ENCODE results near the gene ATG7. TPM values are rescaled to one million over a fixed set of nuclear protein-coding genes. Genes with fewer than 3 reads are reported as not detected.

The ATG7 gene
- total and polyA plus RNA-seq, 10 of the 15 experiments (the other 5 are each of a cell fraction or from before 2014, with no cell fraction given) = 13.5 to 49.5 (median 26.4) TPM

DNA sequence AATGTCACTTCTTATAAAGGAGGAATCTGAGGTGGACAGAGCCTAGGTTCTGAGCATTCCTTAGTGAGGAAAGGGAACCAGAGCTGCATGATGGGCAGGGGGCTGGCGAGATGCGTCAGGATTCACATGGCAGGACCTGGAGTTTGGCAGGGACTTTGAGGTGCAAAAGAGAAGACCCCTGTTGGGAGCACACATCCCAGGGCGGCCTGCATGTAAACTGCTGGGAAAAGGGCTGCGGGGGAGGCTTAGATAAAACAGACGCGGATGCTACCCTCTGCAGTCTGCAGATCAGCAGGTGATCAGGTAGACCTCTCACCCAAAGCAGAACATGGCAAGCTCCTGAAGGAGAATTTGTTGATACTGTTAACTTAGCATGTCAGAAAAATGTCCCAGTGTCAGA is 203.1 kb downstream of the ATG7 start:
- no peak overlapping the region for H3K4me2 ChIP-seq (ENCODE audit: control insufficient read depth, insufficient read depth)
- H3K79me2 ChIP-seq (ENCODE audit: control insufficient read depth, insufficient read depth, low read length) = no peaks in the 10 kb centered on the region
- H2AFZ ChIP-seq (ENCODE audit: control insufficient read depth, low read depth, low read length) = no peak overlapping the region
- no peaks in the 10 kb centered on the region for H3K27me3 ChIP-seq (replicated peaks in 1 of 2; ENCODE audit: control insufficient read depth in 2 of 2, insufficient read depth in 2 of 2, low read length in 1 of 2)
- no peaks in the 10 kb centered on the region for H4K20me1 ChIP-seq (ENCODE audit: control insufficient read depth, insufficient read depth)
- intact Hi-C loops (cut with micrococcal nuclease; ENCODE audit: unreplicated experiment) = no loop called here
- H3K4me1 ChIP-seq (ENCODE audit: control insufficient read depth, insufficient read depth, low read length) = no peaks in the 10 kb centered on the region
- H3K4me3 ChIP-seq = no peak overlapping the region
- ATAC-seq (no peak), FAIRE-seq (no peak), DNase-seq (ENCODE audit: low read depth, low spot score) (no peak)
- H3K36me3 ChIP-seq (ENCODE audit: control insufficient read depth in 2 of 2, insufficient read depth in 2 of 2, low read length in 1 of 2) = no peaks in the 10 kb centered on the region
- POLR2A ChIA-PET = no interaction called here
- RAD21 ChIA-PET (ENCODE audit: unreplicated experiment) = no interaction called here
- H3K27ac ChIP-seq (ENCODE audit: control insufficient read depth, insufficient read depth) = no peak overlapping the region
- CTCF ChIA-PET = no interaction called here
- no peak overlapping the region for H3K9ac ChIP-seq (ENCODE audit: control insufficient read depth, insufficient read depth, low read length)
- in situ Hi-C loops (cut with MboI) = no loop called here
- SMC1A ChIA-PET (ENCODE audit: uncharacterized antibody, unreplicated experiment) = no interaction called here
- no peaks in the 10 kb centered on the region for H3K9me3 ChIP-seq (replicated peaks; ENCODE audit: control insufficient read depth, insufficient read depth, low read length)
- no TSS peak for BruUV-seq (replicated peaks)
- WGBS (ENCODE audit: insufficient coverage, insufficient replicate concordance, low lambda C conversion rate, missing lambda C conversion rate) = 96% methylated on average over 6 of the region's 6 CpGs
- no peak for TF ChIP-seq IRF3 (IDR thresholded peaks at IDR 0.05)
- TF ChIP-seq MTA3 (IDR thresholded peaks at IDR 0.05; ENCODE audit: borderline replicate concordance, low read length) = no peak
- no peak for TF ChIP-seq MXI1 (IDR thresholded peaks at IDR 0.05; ENCODE audit: low read depth, low read length)
- no peak for TF ChIP-seq IRF4 (IDR thresholded peaks at IDR 0.05; ENCODE audit: low read depth, low read length)
- TF ChIP-seq, protein P1, sequence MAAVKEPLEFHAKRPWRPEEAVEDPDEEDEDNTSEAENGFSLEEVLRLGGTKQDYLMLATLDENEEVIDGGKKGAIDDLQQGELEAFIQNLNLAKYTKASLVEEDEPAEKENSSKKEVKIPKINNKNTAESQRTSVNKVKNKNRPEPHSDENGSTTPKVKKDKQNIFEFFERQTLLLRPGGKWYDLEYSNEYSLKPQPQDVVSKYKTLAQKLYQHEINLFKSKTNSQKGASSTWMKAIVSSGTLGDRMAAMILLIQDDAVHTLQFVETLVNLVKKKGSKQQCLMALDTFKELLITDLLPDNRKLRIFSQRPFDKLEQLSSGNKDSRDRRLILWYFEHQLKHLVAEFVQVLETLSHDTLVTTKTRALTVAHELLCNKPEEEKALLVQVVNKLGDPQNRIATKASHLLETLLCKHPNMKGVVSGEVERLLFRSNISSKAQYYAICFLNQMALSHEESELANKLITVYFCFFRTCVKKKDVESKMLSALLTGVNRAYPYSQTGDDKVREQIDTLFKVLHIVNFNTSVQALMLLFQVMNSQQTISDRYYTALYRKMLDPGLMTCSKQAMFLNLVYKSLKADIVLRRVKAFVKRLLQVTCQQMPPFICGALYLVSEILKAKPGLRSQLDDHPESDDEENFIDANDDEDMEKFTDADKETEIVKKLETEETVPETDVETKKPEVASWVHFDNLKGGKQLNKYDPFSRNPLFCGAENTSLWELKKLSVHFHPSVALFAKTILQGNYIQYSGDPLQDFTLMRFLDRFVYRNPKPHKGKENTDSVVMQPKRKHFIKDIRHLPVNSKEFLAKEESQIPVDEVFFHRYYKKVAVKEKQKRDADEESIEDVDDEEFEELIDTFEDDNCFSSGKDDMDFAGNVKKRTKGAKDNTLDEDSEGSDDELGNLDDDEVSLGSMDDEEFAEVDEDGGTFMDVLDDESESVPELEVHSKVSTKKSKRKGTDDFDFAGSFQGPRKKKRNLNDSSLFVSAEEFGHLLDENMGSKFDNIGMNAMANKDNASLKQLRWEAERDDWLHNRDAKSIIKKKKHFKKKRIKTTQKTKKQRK (IDR thresholded peaks at IDR 0.05; ENCODE audit: low read depth, low read length) = no peak
- no peak for TF ChIP-seq ZNF274 (IDR thresholded peaks at IDR 0.05; ENCODE audit: insufficient read depth, insufficient read length)
- TF ChIP-seq, protein P2, sequence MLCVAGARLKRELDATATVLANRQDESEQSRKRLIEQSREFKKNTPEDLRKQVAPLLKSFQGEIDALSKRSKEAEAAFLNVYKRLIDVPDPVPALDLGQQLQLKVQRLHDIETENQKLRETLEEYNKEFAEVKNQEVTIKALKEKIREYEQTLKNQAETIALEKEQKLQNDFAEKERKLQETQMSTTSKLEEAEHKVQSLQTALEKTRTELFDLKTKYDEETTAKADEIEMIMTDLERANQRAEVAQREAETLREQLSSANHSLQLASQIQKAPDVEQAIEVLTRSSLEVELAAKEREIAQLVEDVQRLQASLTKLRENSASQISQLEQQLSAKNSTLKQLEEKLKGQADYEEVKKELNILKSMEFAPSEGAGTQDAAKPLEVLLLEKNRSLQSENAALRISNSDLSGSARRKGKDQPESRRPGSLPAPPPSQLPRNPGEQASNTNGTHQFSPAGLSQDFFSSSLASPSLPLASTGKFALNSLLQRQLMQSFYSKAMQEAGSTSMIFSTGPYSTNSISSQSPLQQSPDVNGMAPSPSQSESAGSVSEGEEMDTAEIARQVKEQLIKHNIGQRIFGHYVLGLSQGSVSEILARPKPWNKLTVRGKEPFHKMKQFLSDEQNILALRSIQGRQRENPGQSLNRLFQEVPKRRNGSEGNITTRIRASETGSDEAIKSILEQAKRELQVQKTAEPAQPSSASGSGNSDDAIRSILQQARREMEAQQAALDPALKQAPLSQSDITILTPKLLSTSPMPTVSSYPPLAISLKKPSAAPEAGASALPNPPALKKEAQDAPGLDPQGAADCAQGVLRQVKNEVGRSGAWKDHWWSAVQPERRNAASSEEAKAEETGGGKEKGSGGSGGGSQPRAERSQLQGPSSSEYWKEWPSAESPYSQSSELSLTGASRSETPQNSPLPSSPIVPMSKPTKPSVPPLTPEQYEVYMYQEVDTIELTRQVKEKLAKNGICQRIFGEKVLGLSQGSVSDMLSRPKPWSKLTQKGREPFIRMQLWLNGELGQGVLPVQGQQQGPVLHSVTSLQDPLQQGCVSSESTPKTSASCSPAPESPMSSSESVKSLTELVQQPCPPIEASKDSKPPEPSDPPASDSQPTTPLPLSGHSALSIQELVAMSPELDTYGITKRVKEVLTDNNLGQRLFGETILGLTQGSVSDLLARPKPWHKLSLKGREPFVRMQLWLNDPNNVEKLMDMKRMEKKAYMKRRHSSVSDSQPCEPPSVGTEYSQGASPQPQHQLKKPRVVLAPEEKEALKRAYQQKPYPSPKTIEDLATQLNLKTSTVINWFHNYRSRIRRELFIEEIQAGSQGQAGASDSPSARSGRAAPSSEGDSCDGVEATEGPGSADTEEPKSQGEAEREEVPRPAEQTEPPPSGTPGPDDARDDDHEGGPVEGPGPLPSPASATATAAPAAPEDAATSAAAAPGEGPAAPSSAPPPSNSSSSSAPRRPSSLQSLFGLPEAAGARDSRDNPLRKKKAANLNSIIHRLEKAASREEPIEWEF (IDR thresholded peaks at IDR 0.05; ENCODE audit: insufficient replicate concordance, low read depth, low read length) = no peak
- no peak for TF ChIP-seq NR2F1 (conservative IDR thresholded peaks at IDR 0.05)
- no peak for TF ChIP-seq HCFC1 (IDR thresholded peaks at IDR 0.05; ENCODE audit: low read length)
- TF ChIP-seq FOXM1 (IDR thresholded peaks at IDR 0.05; ENCODE audit: low read depth, low read length) = no peak
- no peak for TF ChIP-seq ZNF622 (IDR thresholded peaks at IDR 0.05)
- no peak for TF ChIP-seq MEF2A (IDR thresholded peaks at IDR 0.05; ENCODE audit: insufficient read depth, low read depth, low read length)
- no peak for TF ChIP-seq ZBED1 (IDR thresholded peaks at IDR 0.05; ENCODE audit: borderline replicate concordance)
- TF ChIP-seq NR2C2 (IDR thresholded peaks at IDR 0.05; ENCODE audit: borderline replicate concordance, control insufficient read depth, insufficient read length, low read depth) = no peak
- TF ChIP-seq FOS (IDR thresholded peaks at IDR 0.05; ENCODE audit: borderline replicate concordance, extremely low read depth, insufficient read length) = no peak
- TF ChIP-seq GABPA (IDR thresholded peaks at IDR 0.05; ENCODE audit: low read depth) = no peak
- TF ChIP-seq RAD21 (IDR thresholded peaks at IDR 0.05; ENCODE audit: insufficient read depth, low read depth, low read length) = no peak
- no peak for TF ChIP-seq JUND (IDR thresholded peaks at IDR 0.05; ENCODE audit: low read depth, low read length)
